Stomach (tissue), 4 donors: Measurements from ENCODE around the gene FHAD1.

Source experiments
- POLR2A ChIP-seq, 4 donors: fragments of 450-650 bp; IDR thresholded peaks; one replicate each; pipeline ENCODE4 v1.6.1; 2016; ENCODE audit warnings: antibody characterized with exemption in 4 of 4, control low read depth in 2 of 4, mild to moderate bottlenecking in 1 of 4, moderate library complexity in 1 of 4
- POLR2AphosphoS5 ChIP-seq, 3 donors: sonication (generic); formaldehyde crosslinking; IDR thresholded peaks; one replicate each; pipeline ENCODE4 v1.6.1; 2016; ENCODE audit warnings: antibody characterized with exemption in 3 of 3
- TF ChIP-seq, protein P1 (sequence below), 7 experiments: fragments of 450-650 bp in 4 of 7; fragments of 200-600 bp in 3 of 7; sonication (generic) in 3 of 7; IDR thresholded peaks; one replicate each; pipeline ENCODE4 v1.5.1; 2016 to 2019; ENCODE audit warnings: antibody characterized with exemption in 7 of 7, control low read depth in 2 of 7, mild to moderate bottlenecking in 1 of 7

DNA sequence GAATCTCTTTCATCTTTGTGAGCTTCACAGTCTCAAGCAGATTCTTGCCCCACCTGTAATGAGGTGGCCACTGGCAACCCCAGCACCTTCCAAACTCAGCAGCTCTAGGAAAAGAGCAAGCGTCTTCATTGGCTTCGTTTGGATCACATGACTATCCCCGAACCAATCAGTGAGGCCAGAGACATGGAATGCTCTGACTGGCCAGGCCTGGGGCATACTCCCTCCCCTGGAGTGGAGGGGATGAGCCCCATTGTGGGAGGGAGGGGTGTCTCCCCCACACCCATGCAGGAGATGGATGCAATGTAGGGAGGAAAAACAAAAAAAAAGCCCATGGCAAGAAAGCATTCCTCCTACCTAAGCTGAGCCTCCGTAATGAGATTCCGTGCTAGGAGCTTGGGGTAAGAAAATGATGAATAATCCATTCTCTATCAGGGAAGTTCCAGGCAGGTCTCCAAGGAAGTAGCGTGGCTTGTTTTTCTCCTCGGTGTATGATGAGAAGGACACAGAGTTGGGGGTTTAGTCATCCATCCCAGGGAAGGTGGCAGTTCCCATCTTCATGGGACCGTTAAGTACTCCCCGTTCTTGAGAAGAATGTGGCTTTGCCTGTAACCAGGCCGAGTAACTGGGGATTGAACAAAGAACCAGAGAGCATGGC is 32.7 kb downstream of the FHAD1 start:
- TF ChIP-seq, protein P1, sequence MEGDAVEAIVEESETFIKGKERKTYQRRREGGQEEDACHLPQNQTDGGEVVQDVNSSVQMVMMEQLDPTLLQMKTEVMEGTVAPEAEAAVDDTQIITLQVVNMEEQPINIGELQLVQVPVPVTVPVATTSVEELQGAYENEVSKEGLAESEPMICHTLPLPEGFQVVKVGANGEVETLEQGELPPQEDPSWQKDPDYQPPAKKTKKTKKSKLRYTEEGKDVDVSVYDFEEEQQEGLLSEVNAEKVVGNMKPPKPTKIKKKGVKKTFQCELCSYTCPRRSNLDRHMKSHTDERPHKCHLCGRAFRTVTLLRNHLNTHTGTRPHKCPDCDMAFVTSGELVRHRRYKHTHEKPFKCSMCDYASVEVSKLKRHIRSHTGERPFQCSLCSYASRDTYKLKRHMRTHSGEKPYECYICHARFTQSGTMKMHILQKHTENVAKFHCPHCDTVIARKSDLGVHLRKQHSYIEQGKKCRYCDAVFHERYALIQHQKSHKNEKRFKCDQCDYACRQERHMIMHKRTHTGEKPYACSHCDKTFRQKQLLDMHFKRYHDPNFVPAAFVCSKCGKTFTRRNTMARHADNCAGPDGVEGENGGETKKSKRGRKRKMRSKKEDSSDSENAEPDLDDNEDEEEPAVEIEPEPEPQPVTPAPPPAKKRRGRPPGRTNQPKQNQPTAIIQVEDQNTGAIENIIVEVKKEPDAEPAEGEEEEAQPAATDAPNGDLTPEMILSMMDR (IDR thresholded peaks at IDR 0.05) = no peak
- TF ChIP-seq POLR2A (IDR thresholded peaks at IDR 0.05) = no peak
- no peak for TF ChIP-seq POLR2AphosphoS5 (IDR thresholded peaks at IDR 0.05)
